ENCODE results near the gene HOXA10. TPM values are rescaled to one million over a fixed set of nuclear protein-coding genes. Genes with fewer than 3 reads are reported as not detected.

Gene HOXA10
- total and polyA plus RNA-seq, 2 donors (not counting 1 experiment from before 2014, with no cell fraction given): 0.17 to 1.00 TPM

- Histone ChIP-seq H3K4me1 (ENCODE audit: control insufficient read depth, extremely low read depth, insufficient read depth, low read length) (peaks cover 2% of the 10 kb centered on the region), H2AFZ (ENCODE audit: low read length) (no peak overlapping the region), H3K27ac (ENCODE audit: insufficient read depth, low read length) (no peak overlapping the region), H3K79me2 (ENCODE audit: control insufficient read depth, insufficient read depth, low read length) (no peaks in the 10 kb centered on the region), H4K20me1 (ENCODE audit: control insufficient read depth, extremely low read depth, insufficient read depth, low read length) (no peaks in the 10 kb centered on the region), H3K4me2 (ENCODE audit: extremely low read depth, insufficient read depth, low read length) (no peak overlapping the region), H3K9ac (ENCODE audit: insufficient read depth, low read length) (no peak overlapping the region), H3K9me3 (ENCODE audit: control insufficient read depth, insufficient read depth, low read depth, low read length) (no peaks in the 10 kb centered on the region), H3K27me3 (ENCODE audit: control insufficient read depth, insufficient read depth, low read length) (peaks cover 87% of the 10 kb centered on the region), H3K4me3 (replicated peaks in 1 of 4; ENCODE audit: control extremely low read depth in 1 of 4, insufficient read depth in 1 of 4, low read depth in 3 of 4, low read length in 4 of 4) (no peak overlapping the region), H3K36me3 (ENCODE audit: control insufficient read depth, insufficient read depth, low read length) (no peaks in the 10 kb centered on the region)
- no peak for DNase-seq (ENCODE audit: low read depth in 2 of 2)
- TF ChIP-seq EZH2 (IDR thresholded peaks at IDR 0.05; ENCODE audit: low read length, missing control alignments) (no peak), CTCF (conservative IDR thresholded peaks at IDR 0.05 in 1 of 2, IDR thresholded peaks at IDR 0.05 in 1 of 2; ENCODE audit: low read depth in 1 of 2, low read length in 2 of 2) (no peak)
These were observed 33.3 kb upstream of the HOXA10 start for GRCh38 chr7:27207348-27207985.

- Histone ChIP-seq H3K9ac (ENCODE audit: insufficient read depth, low read length) (no peak overlapping the region), H2AFZ (ENCODE audit: low read length) (no peak overlapping the region), H3K27me3 (ENCODE audit: control insufficient read depth, insufficient read depth, low read length) (peaks cover 88% of the 10 kb centered on the region), H3K4me2 (ENCODE audit: extremely low read depth, insufficient read depth, low read length) (no peak overlapping the region), H3K27ac (ENCODE audit: insufficient read depth, low read length) (no peak overlapping the region), H4K20me1 (ENCODE audit: control insufficient read depth, extremely low read depth, insufficient read depth, low read length) (no peaks in the 10 kb centered on the region), H3K4me3 (replicated peaks in 1 of 4; ENCODE audit: control extremely low read depth in 1 of 4, insufficient read depth in 1 of 4, low read depth in 3 of 4, low read length in 4 of 4) (no peak overlapping the region), H3K79me2 (ENCODE audit: control insufficient read depth, insufficient read depth, low read length) (no peaks in the 10 kb centered on the region), H3K36me3 (ENCODE audit: control insufficient read depth, insufficient read depth, low read length) (no peaks in the 10 kb centered on the region), H3K9me3 (ENCODE audit: control insufficient read depth, insufficient read depth, low read depth, low read length) (no peaks in the 10 kb centered on the region), H3K4me1 (ENCODE audit: control insufficient read depth, extremely low read depth, insufficient read depth, low read length) (peaks cover 2% of the 10 kb centered on the region)
- DNase-seq (ENCODE audit: low read depth in 2 of 2): no peak
- TF ChIP-seq EZH2 (IDR thresholded peaks at IDR 0.05; ENCODE audit: low read length, missing control alignments) (peak; percentile 95), CTCF (conservative IDR thresholded peaks at IDR 0.05 in 1 of 2, IDR thresholded peaks at IDR 0.05 in 1 of 2; ENCODE audit: low read depth in 1 of 2, low read length in 2 of 2) (no peak)
These were observed 31.5 kb upstream of the HOXA10 start for GRCh38 chr7:27205325-27206280.

- Histone ChIP-seq H3K4me1 (ENCODE audit: control insufficient read depth, extremely low read depth, insufficient read depth, low read length) (peaks cover 2% of the 10 kb centered on the region), H3K9me3 (ENCODE audit: control insufficient read depth, insufficient read depth, low read depth, low read length) (no peaks in the 10 kb centered on the region), H3K27ac (ENCODE audit: insufficient read depth, low read length) (no peak overlapping the region), H3K27me3 (ENCODE audit: control insufficient read depth, insufficient read depth, low read length) (peaks cover 90% of the 10 kb centered on the region), H3K4me2 (ENCODE audit: extremely low read depth, insufficient read depth, low read length) (peak overlapping the region; percentile 25), H3K36me3 (ENCODE audit: control insufficient read depth, insufficient read depth, low read length) (no peaks in the 10 kb centered on the region), H3K79me2 (ENCODE audit: control insufficient read depth, insufficient read depth, low read length) (no peaks in the 10 kb centered on the region), H4K20me1 (ENCODE audit: control insufficient read depth, extremely low read depth, insufficient read depth, low read length) (no peaks in the 10 kb centered on the region), H3K9ac (ENCODE audit: insufficient read depth, low read length) (no peak overlapping the region), H2AFZ (ENCODE audit: low read length) (no peak overlapping the region), H3K4me3 (replicated peaks in 1 of 4; ENCODE audit: control extremely low read depth in 1 of 4, insufficient read depth in 1 of 4, low read depth in 3 of 4, low read length in 4 of 4) (no peak overlapping the region)
- TF ChIP-seq EZH2 (IDR thresholded peaks at IDR 0.05; ENCODE audit: low read length, missing control alignments) (peak; percentile 90), CTCF (conservative IDR thresholded peaks at IDR 0.05 in 1 of 2, IDR thresholded peaks at IDR 0.05 in 1 of 2; ENCODE audit: low read depth in 1 of 2, low read length in 2 of 2) (no peak)
- DNase-seq (ENCODE audit: low read depth in 2 of 2): no peak
These were observed 30.8 kb upstream of the HOXA10 start for GRCh38 chr7:27204851-27205322.
